HEK293 (cell line): ENCODE measurements around the gene SACS.

Experiments
- ATF2 ChIP-seq: fragments of 450-650 bp; formaldehyde crosslinking; IDR thresholded peaks from 2 replicates; pipeline ENCODE4 v1.5.1; 2016; ENCODE audit warnings: missing biosample characterization, missing genetic modification characterization, low read depth
- GLI4 ChIP-seq: fragments of 450-650 bp; formaldehyde crosslinking; IDR thresholded peaks from 2 replicates; pipeline ENCODE4 v1.5.1; 2016; ENCODE audit warnings: missing biosample characterization, missing genetic modification characterization
- HOXC10 ChIP-seq: sonication (generic); formaldehyde crosslinking; IDR thresholded peaks from 2 replicates; pipeline ENCODE4 v1.8.1; 2023; ENCODE audit warnings: mild to moderate bottlenecking, missing genetic modification reagents
- MZF1 ChIP-seq: fragments of 450-650 bp; formaldehyde crosslinking; IDR thresholded peaks from 2 replicates; pipeline ENCODE4 v1.5.1; 2017; ENCODE audit warnings: missing biosample characterization, missing genetic modification characterization, borderline replicate concordance
- OSR2 ChIP-seq: fragments of 450-650 bp; formaldehyde crosslinking; IDR thresholded peaks from 2 replicates; pipeline ENCODE4 v1.5.1; 2016; ENCODE audit warnings: missing biosample characterization, missing genetic modification characterization
- PBX3 ChIP-seq: sonication (generic); formaldehyde crosslinking; IDR thresholded peaks from 2 replicates; pipeline ENCODE4 v1.8.1; 2022; ENCODE audit warnings: mild to moderate bottlenecking, moderate library complexity, missing genetic modification reagents
- PRDM4 ChIP-seq: fragments of 450-650 bp; formaldehyde crosslinking; IDR thresholded peaks from 2 replicates; pipeline ENCODE4 v1.5.1; 2017; ENCODE audit warnings: missing biosample characterization, missing genetic modification characterization
- RBAK ChIP-seq: fragments of 450-650 bp; formaldehyde crosslinking; IDR thresholded peaks from 2 replicates; pipeline ENCODE4 v1.5.1; 2016; ENCODE audit warnings: missing biosample characterization, missing genetic modification characterization
- TCF7L2 ChIP-seq: IDR thresholded peaks from 2 replicates; pipeline ENCODE4 v1.6.1; 2011; ENCODE audit warnings: low read depth, mild to moderate bottlenecking, inconsistent platforms, low read length, moderate library complexity, borderline replicate concordance
- ZBTB20 ChIP-seq: fragments of 450-650 bp; formaldehyde crosslinking; IDR thresholded peaks from 2 replicates; pipeline ENCODE4 v1.5.1; 2016; ENCODE audit warnings: missing biosample characterization, missing genetic modification characterization
- ZBTB44 ChIP-seq: fragments of 450-650 bp; IDR thresholded peaks from 2 replicates; pipeline ENCODE4 v1.5.1; 2018; ENCODE audit warnings: missing biosample characterization, mild to moderate bottlenecking, missing genetic modification characterization
- ZNF155 ChIP-seq: fragments of 450-650 bp; formaldehyde crosslinking; IDR thresholded peaks from 2 replicates; pipeline ENCODE4 v1.5.1; 2016; ENCODE audit warnings: missing biosample characterization, missing genetic modification characterization
- ZNF157 ChIP-seq: fragments of 450-650 bp; formaldehyde crosslinking; IDR thresholded peaks from 2 replicates; pipeline ENCODE4 v1.5.1; 2016; ENCODE audit warnings: missing biosample characterization, missing genetic modification characterization
- ZNF174 ChIP-seq: fragments of 450-650 bp; formaldehyde crosslinking; IDR thresholded peaks from 2 replicates; pipeline ENCODE4 v1.5.0; 2017; ENCODE audit warnings: missing biosample characterization, mild to moderate bottlenecking, missing genetic modification characterization
- ZNF280C ChIP-seq: fragments of 450-650 bp; formaldehyde crosslinking; IDR thresholded peaks from 2 replicates; pipeline ENCODE4 v1.5.1; 2016; ENCODE audit warnings: missing biosample characterization, missing genetic modification characterization
- ZNF354C ChIP-seq: fragments of 450-650 bp; formaldehyde crosslinking; IDR thresholded peaks from 2 replicates; pipeline ENCODE4 v1.5.1; 2016; ENCODE audit warnings: missing biosample characterization, missing genetic modification characterization, low read depth, borderline replicate concordance
- ZNF501 ChIP-seq: fragments of 450-650 bp; formaldehyde crosslinking; IDR thresholded peaks from 2 replicates; pipeline ENCODE4 v1.5.1; 2016; ENCODE audit warnings: missing biosample characterization, missing genetic modification characterization
- ZNF555 ChIP-seq: fragments of 450-650 bp; formaldehyde crosslinking; conservative IDR thresholded peaks from 2 replicates; pipeline ENCODE4 v1.5.1; 2017; ENCODE audit warnings: missing biosample characterization, mild to moderate bottlenecking, missing genetic modification characterization, inconsistent platforms
- ZNF560 ChIP-seq: fragments of 450-650 bp; formaldehyde crosslinking; IDR thresholded peaks from 2 replicates; pipeline ENCODE4 v1.5.1; 2017; ENCODE audit warnings: missing biosample characterization, missing genetic modification characterization, borderline replicate concordance
- ZNF610 ChIP-seq: fragments of 450-650 bp; formaldehyde crosslinking; IDR thresholded peaks from 2 replicates; pipeline ENCODE4 v1.5.1; 2016; ENCODE audit warnings: missing biosample characterization, missing genetic modification characterization, borderline replicate concordance
- ZNF639 ChIP-seq: fragments of 450-650 bp; formaldehyde crosslinking; IDR thresholded peaks from 2 replicates; pipeline ENCODE4 v1.5.1; 2016; ENCODE audit warnings: missing biosample characterization, missing genetic modification characterization
- ZNF692 ChIP-seq: fragments of 450-650 bp; formaldehyde crosslinking; IDR thresholded peaks from 2 replicates; pipeline ENCODE4 v1.5.1; 2016; ENCODE audit warnings: missing biosample characterization, missing genetic modification characterization
- ZNF701 ChIP-seq: fragments of 450-650 bp; formaldehyde crosslinking; IDR thresholded peaks from 2 replicates; pipeline ENCODE4 v1.5.1; 2016; ENCODE audit warnings: missing biosample characterization, missing genetic modification characterization
- ZNF704 ChIP-seq: fragments of 450-650 bp; formaldehyde crosslinking; IDR thresholded peaks from 2 replicates; pipeline ENCODE4 v1.5.1; 2016; ENCODE audit warnings: missing biosample characterization, missing genetic modification characterization
- ZSCAN30 ChIP-seq: fragments of 450-650 bp; IDR thresholded peaks from 2 replicates; pipeline ENCODE4 v1.5.1; 2018; ENCODE audit warnings: missing biosample characterization, mild to moderate bottlenecking, missing genetic modification characterization, moderate library complexity

The SACS gene

GRCh38 chr13:23433171-23434153 lies at the start of gene SACS (continued):
- no peak for TF ChIP-seq PRDM4
- TF ChIP-seq ZNF157, result no peak
- TF ChIP-seq TCF7L2, result no peak
- no peak for TF ChIP-seq GLI4 (tag by site-specific recombination)
- TF ChIP-seq PBX3 (CRISPR knock-in tag), result no peak
- no peak for TF ChIP-seq ZNF280C
- TF ChIP-seq ATF2, result no peak
- TF ChIP-seq ZNF354C (tag by site-specific recombination), result no peak
- TF ChIP-seq ZNF704 (tag by site-specific recombination), result no peak
- TF ChIP-seq ZNF560 (tag by site-specific recombination), result no peak
- no peak for TF ChIP-seq HOXC10 (CRISPR knock-in tag)
- TF ChIP-seq ZNF555 (tag by site-specific recombination), result no peak
- TF ChIP-seq ZNF501, result peak; percentile 66
- TF ChIP-seq OSR2 (tag by site-specific recombination), result no peak
- no peak for TF ChIP-seq ZNF174 (tag by site-specific recombination)
- no peak for TF ChIP-seq RBAK
- TF ChIP-seq ZNF639 (tag by site-specific recombination), result no peak
- TF ChIP-seq MZF1 (tag by site-specific recombination), result no peak
- no peak for TF ChIP-seq ZNF701 (tag by site-specific recombination)
- TF ChIP-seq ZBTB44, result no peak
- no peak for TF ChIP-seq ZNF610 (tag by site-specific recombination)
- no peak for TF ChIP-seq ZNF155 (tag by site-specific recombination)
- TF ChIP-seq ZSCAN30 (tag by site-specific recombination), result no peak
- peak; percentile 32; the same call in 1 of the 2 replicates for TF ChIP-seq ZBTB20 (tag by site-specific recombination)
- TF ChIP-seq ZNF692 (tag by site-specific recombination), result no peak
